ENCODE results near the gene HOXC9.

HOXC9 gene

GRCh38 chr12:54000116-54001114 lies at the start of gene HOXC9:
TSS of gene HOXC9 (plus strand) at chr12:54000161. CDS start at chr12:54000189, 28 bp downstream.
- DNase-seq (ENCODE audit: low spot score), result no peak

GRCh38 chr12:53950437-53950773 lies 49.6 kb upstream of the HOXC9 start:
- DNase-seq (ENCODE audit: low spot score), result no peak

GRCh38 chr12:53950789-53951576 lies 49.0 kb upstream of the HOXC9 start:
- DNase-seq (ENCODE audit: low spot score), result no peak

- no peak for DNase-seq (ENCODE audit: low spot score)
Observed at GRCh38 chr12:53951577-53952334, 48.2 kb upstream of the HOXC9 start.

- no peak for DNase-seq (ENCODE audit: low spot score)
Observed at GRCh38 chr12:53952335-53952694, 47.6 kb upstream of the HOXC9 start.

- DNase-seq (ENCODE audit: low spot score), result no peak
Observed at GRCh38 chr12:53952871-53953734, 46.9 kb upstream of the HOXC9 start.

- no peak for DNase-seq (ENCODE audit: low spot score)
Observed at GRCh38 chr12:53953831-53954693, 45.9 kb upstream of the HOXC9 start.

- no peak for DNase-seq (ENCODE audit: low spot score)
Observed at GRCh38 chr12:53954694-53955035, 45.3 kb upstream of the HOXC9 start, which contains the start of gene HOXC12. TSS of gene HOXC12 (plus strand) at chr12:53954903. CDS start at chr12:53954930, 27 bp downstream.

GRCh38 chr12:53955036-53955775 lies 44.8 kb upstream of the HOXC9 start:
- DNase-seq (ENCODE audit: low spot score), result no peak

- DNase-seq (ENCODE audit: low spot score), result no peak
Observed at GRCh38 chr12:53955776-53956250, 44.1 kb upstream of the HOXC9 start.

GRCh38 chr12:53956251-53956887 lies 43.6 kb upstream of the HOXC9 start:
- DNase-seq (ENCODE audit: low spot score), result no peak

- no peak for DNase-seq (ENCODE audit: low spot score)
Observed at GRCh38 chr12:53956914-53957536, 42.9 kb upstream of the HOXC9 start.

- no peak for DNase-seq (ENCODE audit: low spot score)
Observed at GRCh38 chr12:53958128-53958527, 41.8 kb upstream of the HOXC9 start.

- no peak for DNase-seq (ENCODE audit: low spot score)
Observed at GRCh38 chr12:53959314-53959713, 40.6 kb upstream of the HOXC9 start.

GRCh38 chr12:53960187-53961024 lies 39.6 kb upstream of the HOXC9 start:
- DNase-seq (ENCODE audit: low spot score), result no peak

GRCh38 chr12:53961025-53961761 lies 38.8 kb upstream of the HOXC9 start:
- no peak for DNase-seq (ENCODE audit: low spot score)

GRCh38 chr12:53963005-53963404 lies 37.0 kb upstream of the HOXC9 start:
- no peak for DNase-seq (ENCODE audit: low spot score)
